GM12878 (cell line): Measurements from ENCODE around the gene CAPN10. TPM values are rescaled to one million over a fixed set of nuclear protein-coding genes. Genes with fewer than 3 reads are reported as not detected.

ENCODE experiments used
- ATAC-seq: fragments of 200-7000 bp; cut with Tn5 transposase; 3 replicates; pipeline ENCODE4 v1.9.1; 2020; ENCODE audit warnings: mild to moderate bottlenecking, moderate library complexity
- BruUV-seq: library from RNA; stranded (reverse); fragments of 400-500 nt; replicated peaks from 2 replicates; lab custom pipeline; 2021; lab: Mats Ljungman, UMichigan
- CTCF ChIA-PET: fragments of 300-600 bp; sonication (Branson Sonifier 250); formaldehyde crosslinking; extraction: SDS; loops from one replicate; lab custom pipeline; 2021; ENCODE audit warnings: inconsistent platforms; lab: Yijun Ruan, JAX
- POLR2A ChIA-PET: fragments of 350-600 bp; formaldehyde crosslinking; extraction: SDS; loops from one replicate; lab custom pipeline; 2021; ENCODE audit warnings: inconsistent platforms; lab: Charles Lee
- RAD21 ChIA-PET: fragments of 300-600 bp; sonication (Branson Sonifier 250); formaldehyde crosslinking; loops from one replicate; lab custom pipeline; 2023; ENCODE audit warnings: antibody characterized with exemption; ENCODE audit not compliant: unreplicated experiment; lab: Charles Lee
- SMC1A ChIA-PET: fragments of 300-600 bp; sonication (Branson Sonifier 250); formaldehyde crosslinking; loops from one replicate; lab custom pipeline; 2023; ENCODE audit not compliant: unreplicated experiment, uncharacterized antibody; lab: Charles Lee
- DNase-seq: peaks from one replicate; pipeline ENCODE4 v3.0.0-alpha.2; 2011; ENCODE audit warnings: low read depth, low spot score
- FAIRE-seq: peaks from 3 replicates; lab custom pipeline; 2011; peaks lifted over from hg19 to GRCh38; lab: Jason Lieb, UNC
- H2AFZ ChIP-seq: 2 replicates; pipeline ENCODE4 v1.6.0; 2011; ENCODE audit warnings: low read depth, low read length, control low read depth; ENCODE audit not compliant: control insufficient read depth
- H3K27ac ChIP-seq: 2 replicates; pipeline ENCODE4 v1.5.1; 2011; ENCODE audit warnings: control low read depth; ENCODE audit not compliant: control insufficient read depth, insufficient read depth
- H3K27me3 ChIP-seq, 2 experiments: replicated peaks in 1 of 2; 2 replicates each; pipeline versions ENCODE4 v1.6.0 to v1.6.1; 2011; ENCODE audit warnings: low read length in 1 of 2; ENCODE audit not compliant: control insufficient read depth in 2 of 2, insufficient read depth in 2 of 2
- H3K36me3 ChIP-seq, 2 experiments: 2 replicates each; pipeline ENCODE4 v1.5.1; 2011; ENCODE audit warnings: low read length in 1 of 2; ENCODE audit not compliant: control insufficient read depth in 2 of 2, insufficient read depth in 2 of 2
- H3K4me1 ChIP-seq: 2 replicates; pipeline ENCODE4 v1.6.1; 2011; ENCODE audit warnings: mild to moderate bottlenecking, low read length, moderate library complexity, mixed read lengths; ENCODE audit not compliant: control insufficient read depth, insufficient read depth
- H3K4me2 ChIP-seq: 2 replicates; pipeline ENCODE4 v1.6.0; 2011; ENCODE audit warnings: control low read depth; ENCODE audit not compliant: control insufficient read depth, insufficient read depth
- H3K4me3 ChIP-seq: fragments of 200-600 bp; sonication (generic); 2 replicates; pipeline ENCODE4 v1.5.1; 2016
- H3K79me2 ChIP-seq: 2 replicates; pipeline ENCODE4 v1.6.0; 2011; ENCODE audit warnings: low read length; ENCODE audit not compliant: control insufficient read depth, insufficient read depth
- H3K9ac ChIP-seq: 2 replicates; pipeline ENCODE4 v1.8.0; 2011; ENCODE audit warnings: low read length, control low read depth, mixed read lengths; ENCODE audit not compliant: control insufficient read depth, insufficient read depth
- H3K9me3 ChIP-seq: replicated peaks from 3 replicates; pipeline ENCODE4 v1.5.1; 2011; ENCODE audit warnings: mild to moderate bottlenecking, low read length; ENCODE audit not compliant: control insufficient read depth, insufficient read depth
- H4K20me1 ChIP-seq: 2 replicates; pipeline ENCODE4 v1.6.0; 2011; ENCODE audit not compliant: control insufficient read depth, insufficient read depth
- ATF3 ChIP-seq: IDR thresholded peaks from 2 replicates; pipeline ENCODE4 v1.6.1; 2011; ENCODE audit warnings: low read depth, mild to moderate bottlenecking, low read length, moderate library complexity, borderline replicate concordance; ENCODE audit errors: extremely low read depth
- BCL11A ChIP-seq: IDR thresholded peaks from 2 replicates; pipeline ENCODE4 v1.6.1; 2011; ENCODE audit warnings: low read depth, low read length
- HDAC6 ChIP-seq: fragments of 200-600 bp; sonication (generic); IDR thresholded peaks from one replicate; pipeline ENCODE4 v1.8.0; 2017; ENCODE audit warnings: antibody characterized with exemption; ENCODE audit not compliant: unreplicated experiment
- IKZF1 ChIP-seq: fragments of 450-650 bp; conservative IDR thresholded peaks from 2 replicates; pipeline ENCODE4 v1.6.1; 2017; ENCODE audit warnings: antibody characterized with exemption, mild to moderate bottlenecking
- IRF3 ChIP-seq: fragments of 450-650 bp; IDR thresholded peaks from 2 replicates; pipeline ENCODE4 v1.6.1; 2014; ENCODE audit warnings: mild to moderate bottlenecking
- KAT2A ChIP-seq: conservative IDR thresholded peaks from 2 replicates; pipeline ENCODE4 v1.6.1; 2011; ENCODE audit warnings: low read depth, low read length; ENCODE audit not compliant: control insufficient read depth
- MTA3 ChIP-seq: IDR thresholded peaks from 2 replicates; pipeline ENCODE4 v1.6.1; 2012; ENCODE audit warnings: low read length, inconsistent platforms, borderline replicate concordance
- SIN3A ChIP-seq: IDR thresholded peaks from 2 replicates; pipeline ENCODE4 v1.6.1; 2012; ENCODE audit warnings: low read depth, low read length, improper control_type of control experiment
- SMAD5 ChIP-seq: IDR thresholded peaks from 2 replicates; pipeline ENCODE4 v1.6.1; 2016; ENCODE audit warnings: antibody characterized with exemption, low read depth
- SREBF2 ChIP-seq: IDR thresholded peaks from 2 replicates; pipeline ENCODE4 v1.6.1; 2012; ENCODE audit warnings: mild to moderate bottlenecking, low read length
- TAF1 ChIP-seq: IDR thresholded peaks from 2 replicates; pipeline ENCODE4 v1.6.1; 2011; ENCODE audit warnings: mild to moderate bottlenecking, low read depth, low read length, borderline replicate concordance
- TCF12 ChIP-seq: IDR thresholded peaks from 2 replicates; pipeline ENCODE4 v1.6.1; 2011; ENCODE audit warnings: low read depth, mild to moderate bottlenecking, low read length
- WGBS: methylation state at CpG from one replicate; pipeline ENCODE4 v1.1.6; 2016; ENCODE audit warnings: low lambda C conversion rate; ENCODE audit not compliant: insufficient replicate concordance, insufficient coverage; ENCODE audit errors: missing lambda C conversion rate; 5-methylcytosine and 5-hydroxymethylcytosine counted together
- in situ Hi-C: fragments of 300-500 bp; cut with MboI; formaldehyde crosslinking; loops from 9 replicates; pipeline ENCODE4 v1.14.3; 2018; ENCODE audit warnings: mixed read lengths
- intact Hi-C: fragments of 100-400 bp; cut with micrococcal nuclease; formaldehyde crosslinking; loops from one replicate; pipeline ENCODE4 v1.14.2; 2022; ENCODE audit not compliant: unreplicated experiment
- polyA plus RNA-seq, 11 experiments: library from polyadenylated mRNA; depleted of rRNA in 4 of 11; unstranded in 6 of 11; stranded (reverse) in 5 of 11; fragments of >200 nt; fragmentation: Nextera tagmentation in 4 of 11; fragmentation: Illumina TruSeq in 1 of 11; extraction: Ambion mirVana in 4 of 11; extraction: Trizol in 1 of 11; gene quantifications; 1 replicate in 1 of 11; 2 replicates in 10 of 11; pipeline versions ENCODE4 v1.2.1 to v1.2.3, GENCODE V29; 2011 to 2016; ENCODE audit warnings: inconsistent platforms in 2 of 11, missing spikeins in 2 of 11, low read depth in 1 of 11
- total RNA-seq, 4 experiments: library from RNA; depleted of rRNA in 3 of 4; stranded (reverse); fragments of >200 nt in 3 of 4; fragmentation: Illumina TruSeq in 1 of 4; extraction: Trizol in 1 of 4; gene quantifications; 2 replicates each; pipeline versions ENCODE4 v1.2.1 to v1.2.3, GENCODE V29; 2013 to 2021
- TF ChIP-seq, protein P1 (sequence below): fragments of 150-350 bp; IDR thresholded peaks from 2 replicates; pipeline ENCODE4 v1.6.1; 2014; ENCODE audit warnings: mild to moderate bottlenecking, low read depth, low read length
- TF ChIP-seq, protein P2 (sequence below): IDR thresholded peaks from 2 replicates; pipeline ENCODE4 v1.6.1; 2012; ENCODE audit warnings: low read depth, low read length, improper control_type of control experiment

Gene CAPN10
- total and polyA plus RNA-seq, 10 of the 15 experiments (the other 5 are each of a cell fraction or from before 2014, with no cell fraction given), result 0.37 to 40.6 (median 17.5) TPM

DNA sequence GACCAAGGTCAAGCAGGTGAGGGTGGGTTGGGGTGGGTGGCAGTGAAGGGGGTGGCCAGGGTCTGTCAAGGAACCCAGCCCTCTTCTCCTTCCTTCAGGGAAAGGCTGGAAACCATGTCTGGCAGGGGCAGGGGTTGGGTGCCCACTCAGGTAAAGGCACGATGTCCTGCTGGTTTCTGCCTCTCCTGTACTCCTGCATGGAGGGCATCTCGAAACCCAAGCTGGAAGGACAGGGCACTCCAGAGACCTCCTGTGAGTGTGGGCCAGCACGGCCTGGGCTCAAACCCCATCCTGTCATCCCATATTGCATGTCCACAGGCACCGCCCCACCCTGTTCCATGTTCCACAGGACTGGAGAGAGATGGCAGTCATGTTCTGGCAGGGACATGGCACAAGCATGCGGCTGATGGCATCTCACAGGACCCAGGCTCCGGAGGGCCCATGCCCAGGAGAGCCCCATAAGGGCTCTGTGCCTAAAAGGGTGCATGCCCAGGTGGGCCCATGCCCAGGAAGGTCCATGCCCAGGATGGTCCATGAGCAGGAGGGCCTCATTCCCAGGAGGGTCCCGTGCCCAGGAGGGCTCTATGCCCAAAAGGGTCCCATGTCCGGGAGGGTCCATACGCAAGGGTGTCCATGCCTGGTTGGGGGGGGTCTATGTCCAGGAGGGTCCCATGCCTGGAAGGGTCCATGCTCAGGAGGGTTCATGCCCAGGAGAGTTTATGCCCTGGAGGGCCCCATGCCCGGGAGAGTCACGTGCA lies 45.2 kb downstream of the CAPN10 start:
- WGBS, result 51% methylated on average over 11 of the region's 11 CpGs
- H3K4me3 ChIP-seq, result no peak overlapping the region
- no peaks in the 10 kb centered on the region for H3K27me3 ChIP-seq
- TF ChIP-seq TAF1 (no peak), IKZF1 (no peak), BCL11A (no peak), SIN3A (no peak), TCF12 (no peak), KAT2A (no peak), IRF3 (no peak), MTA3 (no peak), HDAC6 (no peak), SMAD5 (no peak), ATF3 (no peak), SREBF2 (no peak)
- TF ChIP-seq, protein P1, sequence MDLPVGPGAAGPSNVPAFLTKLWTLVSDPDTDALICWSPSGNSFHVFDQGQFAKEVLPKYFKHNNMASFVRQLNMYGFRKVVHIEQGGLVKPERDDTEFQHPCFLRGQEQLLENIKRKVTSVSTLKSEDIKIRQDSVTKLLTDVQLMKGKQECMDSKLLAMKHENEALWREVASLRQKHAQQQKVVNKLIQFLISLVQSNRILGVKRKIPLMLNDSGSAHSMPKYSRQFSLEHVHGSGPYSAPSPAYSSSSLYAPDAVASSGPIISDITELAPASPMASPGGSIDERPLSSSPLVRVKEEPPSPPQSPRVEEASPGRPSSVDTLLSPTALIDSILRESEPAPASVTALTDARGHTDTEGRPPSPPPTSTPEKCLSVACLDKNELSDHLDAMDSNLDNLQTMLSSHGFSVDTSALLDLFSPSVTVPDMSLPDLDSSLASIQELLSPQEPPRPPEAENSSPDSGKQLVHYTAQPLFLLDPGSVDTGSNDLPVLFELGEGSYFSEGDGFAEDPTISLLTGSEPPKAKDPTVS, result no peak
- TF ChIP-seq, protein P2, sequence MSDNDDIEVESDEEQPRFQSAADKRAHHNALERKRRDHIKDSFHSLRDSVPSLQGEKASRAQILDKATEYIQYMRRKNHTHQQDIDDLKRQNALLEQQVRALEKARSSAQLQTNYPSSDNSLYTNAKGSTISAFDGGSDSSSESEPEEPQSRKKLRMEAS, result no peak
- H3K9ac ChIP-seq, result no peak overlapping the region
- no TSS peak for BruUV-seq
- H3K4me2 ChIP-seq, result no peak overlapping the region
- no peak for DNase-seq
- CTCF ChIA-PET, result no interaction called here
- FAIRE-seq, result no peak
- in situ Hi-C loops (no loop called here), intact Hi-C loops (no loop called here)
- ATAC-seq, result no peak
- SMC1A ChIA-PET, result no interaction called here
- no peak overlapping the region for H2AFZ ChIP-seq
- no peaks in the 10 kb centered on the region for H4K20me1 ChIP-seq
- RAD21 ChIA-PET, result no interaction called here
- peaks cover 2% of the 10 kb centered on the region; the same call in 1 of the 3 replicates for H3K9me3 ChIP-seq
- H3K4me1 ChIP-seq, result peaks cover under 1% of the 10 kb centered on the region; the same call in 1 of the 2 replicates
- no peak overlapping the region for H3K27ac ChIP-seq
- H3K36me3 ChIP-seq, result no peaks in the 10 kb centered on the region
- no peaks in the 10 kb centered on the region for H3K79me2 ChIP-seq
- POLR2A ChIA-PET, result no interaction called here
